Prostate gland (tissue), 2 donors: Measurements from ENCODE around the gene EVA1A.

Source experiments
- CTCF ChIP-seq, 4 experiments: fragments of 200-600 bp in 2 of 4; fragments of 450-650 bp in 2 of 4; sonication (generic) in 2 of 4; IDR thresholded peaks; 1 replicate in 3 of 4; 2 replicates in 1 of 4; pipeline ENCODE4 v1.5.1; 2016 to 2019; ENCODE audit warnings: antibody characterized with exemption in 4 of 4, mild to moderate bottlenecking in 2 of 4, moderate library complexity in 2 of 4
- POLR2A ChIP-seq: fragments of 450-650 bp; IDR thresholded peaks from one replicate; pipeline ENCODE4 v1.6.1; 2016; ENCODE audit warnings: antibody characterized with exemption, mild to moderate bottlenecking
- POLR2AphosphoS5 ChIP-seq: sonication (generic); formaldehyde crosslinking; IDR thresholded peaks from one replicate; pipeline ENCODE4 v1.6.1; 2017; ENCODE audit warnings: antibody characterized with exemption

- TF ChIP-seq CTCF (IDR thresholded peaks at IDR 0.05) (no peak), POLR2A (no peak), POLR2AphosphoS5 (no peak)
Observed at GRCh38 chr2:75573145-75573878, 12.6 kb upstream of the EVA1A start.
